SHP77 (cell line): Measurements from ENCODE around the gene CERT1.
A peak's percentile ranks its signal among the peaks of the same experiment; 100 is the strongest.
"Not testable (repeated sequence)": the region's sequence is repeated elsewhere in the genome, so short reads cannot be mapped to it uniquely, and the experiment has no call there.

Experiments
- DNase-seq, 2 experiments: peaks; one replicate each; lab custom pipeline; 2025; lab: John Stamatoyannopoulos, UW

Gene CERT1, protein sequence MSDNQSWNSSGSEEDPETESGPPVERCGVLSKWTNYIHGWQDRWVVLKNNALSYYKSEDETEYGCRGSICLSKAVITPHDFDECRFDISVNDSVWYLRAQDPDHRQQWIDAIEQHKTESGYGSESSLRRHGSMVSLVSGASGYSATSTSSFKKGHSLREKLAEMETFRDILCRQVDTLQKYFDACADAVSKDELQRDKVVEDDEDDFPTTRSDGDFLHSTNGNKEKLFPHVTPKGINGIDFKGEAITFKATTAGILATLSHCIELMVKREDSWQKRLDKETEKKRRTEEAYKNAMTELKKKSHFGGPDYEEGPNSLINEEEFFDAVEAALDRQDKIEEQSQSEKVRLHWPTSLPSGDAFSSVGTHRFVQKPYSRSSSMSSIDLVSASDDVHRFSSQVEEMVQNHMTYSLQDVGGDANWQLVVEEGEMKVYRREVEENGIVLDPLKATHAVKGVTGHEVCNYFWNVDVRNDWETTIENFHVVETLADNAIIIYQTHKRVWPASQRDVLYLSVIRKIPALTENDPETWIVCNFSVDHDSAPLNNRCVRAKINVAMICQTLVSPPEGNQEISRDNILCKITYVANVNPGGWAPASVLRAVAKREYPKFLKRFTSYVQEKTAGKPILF

DNA sequence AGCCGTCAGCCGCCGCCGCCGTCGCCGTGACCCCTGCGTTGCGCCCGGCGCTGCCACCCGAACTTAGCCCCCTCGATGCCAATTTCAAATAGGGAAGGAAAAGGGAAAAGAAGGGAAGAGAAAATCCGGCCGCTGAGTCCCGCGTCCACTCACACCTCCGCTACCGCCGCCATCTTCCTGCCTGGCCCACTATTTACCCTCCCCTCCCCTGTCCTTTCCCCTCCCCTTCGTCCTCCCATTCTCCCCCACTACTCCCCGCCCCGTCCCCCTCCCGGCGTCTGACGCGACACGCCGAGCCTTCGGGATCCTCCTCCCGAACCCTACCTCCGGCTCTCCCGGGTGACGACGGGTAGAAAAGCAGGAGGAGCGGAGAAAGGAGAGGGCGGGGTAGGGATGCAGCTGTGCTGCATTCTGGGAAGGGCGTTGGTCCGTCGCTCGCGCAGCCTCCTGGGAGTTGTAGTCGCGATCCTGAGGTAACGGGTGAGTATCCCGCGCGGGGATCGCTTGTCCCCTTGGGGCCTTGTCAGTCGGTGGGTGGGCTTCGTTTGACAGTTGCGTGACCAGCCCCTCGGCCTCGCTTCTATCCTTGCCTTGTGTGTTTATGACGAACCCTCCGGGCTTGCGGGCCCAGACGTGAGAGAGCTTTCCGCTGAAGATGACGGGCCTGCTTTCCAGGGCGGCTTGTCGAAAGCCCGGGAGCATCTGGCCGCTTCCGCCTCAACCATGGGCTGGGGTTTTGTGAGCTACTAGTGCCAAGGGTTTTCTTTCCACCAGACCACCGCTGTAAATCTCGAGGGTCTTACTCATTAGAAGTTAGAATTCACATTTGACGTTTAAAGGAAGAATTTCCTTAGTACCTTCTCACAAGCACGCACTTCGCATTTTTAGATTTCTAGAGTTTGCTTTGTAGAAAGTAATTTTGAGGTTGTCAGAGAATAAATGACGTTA is at the start of gene CERT1, which contains the start of gene POLK:
CERT1 (minus strand) TSS at position 195 of the 948 bp plus-strand sequence. CDS start 422 bp downstream, outside the sequence.
POLK (plus strand) TSS at position 457 of the 948 bp plus-strand sequence.
- peak; percentile 96 to 97 for DNase-seq

- not testable (repeated sequence) for DNase-seq
Observed at GRCh38 chr5:75560655-75561054, 49.2 kb upstream of the CERT1 start.

GRCh38 chr5:75558981-75559632 is 47.7 kb upstream of the CERT1 start:
- no peak for DNase-seq

DNA sequence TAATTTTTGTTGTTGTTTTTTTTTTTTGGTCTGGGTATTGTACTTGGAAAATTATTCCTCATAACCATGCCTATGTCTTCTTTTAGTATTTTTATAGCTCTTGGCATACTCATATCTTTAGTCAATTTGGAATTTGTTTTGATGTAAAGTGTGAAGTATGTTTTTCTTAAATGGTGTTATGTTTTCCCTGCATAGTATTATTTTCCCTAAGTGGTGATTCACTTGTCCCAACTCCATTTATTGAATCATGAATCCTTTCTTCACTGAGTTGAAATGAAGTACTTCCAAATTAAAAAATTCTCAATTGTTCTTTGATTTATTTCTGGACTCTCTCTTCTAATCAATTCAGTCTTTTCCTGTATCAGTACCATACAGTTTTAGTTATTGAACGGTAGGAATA is 46.8 kb upstream of the CERT1 start:
- no peak for DNase-seq

DNA sequence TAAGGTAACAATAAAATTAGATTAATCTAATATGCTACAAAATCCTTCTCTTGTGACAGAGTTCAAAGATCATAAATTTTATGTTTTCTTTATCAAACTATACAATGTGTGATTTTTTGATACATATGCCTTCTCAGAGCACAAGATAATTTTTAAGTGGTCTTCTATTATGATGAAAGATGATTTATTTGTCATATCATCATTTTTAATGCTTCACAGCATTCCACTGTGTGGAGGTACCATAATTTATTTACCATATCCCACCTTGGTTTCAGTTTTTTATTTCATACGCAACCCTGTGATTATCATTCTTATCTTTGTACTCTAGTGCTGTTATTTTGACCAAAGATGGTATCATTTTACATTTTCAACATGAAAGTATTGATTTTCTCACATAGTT is 41.9 kb upstream of the CERT1 start:
- no peak for DNase-seq

DNA sequence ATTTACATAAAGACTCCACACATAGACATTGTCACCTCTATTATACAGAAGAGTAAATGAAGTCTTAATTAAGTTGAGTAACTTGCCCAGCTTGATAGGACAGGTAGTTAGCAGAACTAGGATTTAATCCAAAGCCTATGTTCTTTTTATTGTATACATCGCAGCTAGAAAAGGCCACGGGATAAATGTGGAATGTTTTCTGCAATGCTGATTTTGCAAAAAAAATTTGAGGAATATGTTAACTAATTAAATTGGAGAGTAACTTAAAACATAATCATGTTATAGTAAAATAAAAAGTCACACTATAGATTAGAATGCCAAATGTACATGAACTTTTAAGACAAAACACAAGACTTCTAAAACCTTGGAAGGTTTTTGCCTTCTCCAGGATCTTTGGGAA is 41.3 kb upstream of the CERT1 start:
- DNase-seq = no peak

DNA sequence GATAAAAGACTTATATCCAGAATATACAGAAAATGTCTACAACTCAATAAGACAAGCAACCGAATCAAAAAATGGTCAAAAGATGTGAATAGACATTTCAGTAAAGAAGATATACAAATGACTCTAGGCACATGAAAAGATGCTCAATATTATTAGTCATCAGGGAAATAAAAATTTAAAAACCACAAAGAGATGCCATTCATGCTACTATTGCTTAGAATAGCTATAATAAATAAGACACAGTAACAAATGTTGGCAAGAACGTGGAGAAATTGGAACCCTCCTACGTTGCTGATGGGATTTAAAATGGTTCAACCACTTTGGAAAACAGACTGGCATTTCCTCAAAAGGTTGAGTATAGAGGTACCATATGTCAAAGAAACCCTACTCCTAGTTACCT is 40.0 kb upstream of the CERT1 start:
- no peak for DNase-seq

GRCh38 chr5:75550597-75550996 is 39.2 kb upstream of the CERT1 start:
- DNase-seq = no peak

- DNase-seq = no peak
Observed at GRCh38 chr5:75547812-75548211, 36.4 kb upstream of the CERT1 start.

DNA sequence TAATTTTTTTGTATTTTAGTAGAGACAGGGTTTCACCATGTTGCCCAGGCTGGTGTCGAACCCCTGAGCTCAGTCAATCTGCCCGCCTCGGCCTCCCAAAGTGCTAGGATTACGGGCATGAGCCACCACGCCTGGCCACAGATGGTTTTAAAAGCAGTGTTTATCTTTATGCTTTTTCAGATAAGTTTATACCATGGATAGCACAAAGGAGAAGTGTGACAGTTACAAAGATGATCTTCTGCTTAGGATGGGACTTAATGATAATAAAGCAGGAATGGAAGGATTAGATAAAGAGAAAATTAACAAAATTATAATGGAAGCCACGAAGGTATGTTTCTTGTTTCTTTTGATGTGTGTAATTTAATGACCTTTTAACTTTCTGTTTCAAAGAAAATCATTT is 35.4 kb upstream of the CERT1 start:
- no peak for DNase-seq

- no peak for DNase-seq
Observed at GRCh38 chr5:75545131-75545530, 33.7 kb upstream of the CERT1 start.

- DNase-seq = no peak
Observed at GRCh38 chr5:75538211-75538610, 26.8 kb upstream of the CERT1 start.

- DNase-seq = no peak
Observed at GRCh38 chr5:75536694-75537360, 25.4 kb upstream of the CERT1 start.

DNA sequence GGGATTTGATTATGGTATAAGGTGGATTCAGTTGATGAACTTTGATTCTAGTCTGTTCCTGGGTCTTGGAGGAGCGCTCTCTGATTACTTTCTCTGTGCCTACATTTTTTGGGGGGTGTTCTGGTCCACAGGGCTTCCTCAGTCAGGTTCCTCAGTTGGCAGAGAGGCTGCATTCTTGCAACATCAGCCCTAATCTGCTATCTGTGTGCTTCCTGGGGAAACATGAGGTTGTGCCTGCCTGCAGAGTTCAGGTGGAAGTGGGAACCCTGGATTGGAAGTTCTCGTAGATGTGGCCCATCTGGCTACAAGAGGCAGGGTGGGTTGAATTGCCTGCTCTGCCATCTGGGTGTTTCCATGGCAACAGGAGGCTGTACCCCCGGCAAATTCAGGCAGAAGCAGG is 24.7 kb upstream of the CERT1 start:
- no peak for DNase-seq

DNA sequence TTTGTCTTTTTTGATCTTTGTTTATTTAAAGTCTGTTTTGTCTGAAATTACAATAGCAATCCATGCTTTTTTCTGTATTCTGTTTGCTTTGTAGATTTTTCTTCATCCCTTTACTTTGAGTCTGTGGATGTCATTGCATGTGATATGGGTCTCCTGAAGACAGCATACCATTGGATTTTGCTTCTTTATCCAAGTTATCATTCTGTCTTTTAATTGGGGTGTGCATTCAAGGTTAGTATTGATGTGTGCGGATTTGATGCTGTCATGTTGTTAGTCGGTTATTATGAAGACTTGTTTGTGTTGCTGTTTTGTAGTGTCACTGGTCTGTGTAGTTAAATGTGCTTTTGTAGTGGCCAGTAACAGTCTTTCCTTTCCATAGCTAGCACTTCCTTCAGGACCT is 23.3 kb upstream of the CERT1 start:
- no peak for DNase-seq

DNA sequence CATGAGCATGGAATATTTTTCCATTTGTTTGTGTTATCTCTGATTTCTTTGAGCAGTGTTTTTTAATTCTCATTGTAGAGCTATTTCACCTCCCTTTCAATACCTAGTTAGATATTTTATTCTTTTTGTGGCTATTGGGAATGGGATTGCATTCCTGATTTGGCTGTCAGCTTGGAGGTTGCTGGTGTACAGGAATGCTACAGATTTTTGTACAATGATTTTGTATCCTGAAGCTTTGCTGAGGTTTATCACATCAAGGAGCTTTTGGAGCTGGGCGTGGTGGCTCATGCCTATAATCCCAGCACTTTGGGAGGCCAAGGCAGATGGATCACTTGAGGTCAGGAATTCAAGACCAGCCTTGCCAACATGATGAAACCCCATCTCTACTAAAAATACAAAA is 22.3 kb upstream of the CERT1 start:
- DNase-seq = not testable (repeated sequence)

DNA sequence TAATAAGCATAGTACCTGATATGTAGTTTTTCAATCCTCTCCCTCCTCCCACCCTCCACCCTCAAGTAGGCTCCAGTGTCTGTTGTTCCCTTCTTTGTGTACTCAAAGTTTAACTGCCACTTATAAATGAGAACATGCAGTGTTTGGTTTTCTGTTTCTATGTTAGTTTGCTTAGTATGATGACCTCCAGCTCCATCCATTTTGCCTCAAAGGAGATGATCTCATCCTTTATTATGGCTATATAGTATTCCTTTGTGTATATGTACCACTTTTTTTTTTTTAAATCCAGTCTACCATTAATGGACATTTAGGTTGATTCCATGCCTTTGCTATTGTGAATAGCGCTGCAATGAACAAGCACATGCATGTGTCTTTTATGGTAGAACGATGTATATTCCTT is 20.8 kb upstream of the CERT1 start:
- DNase-seq = no peak

DNA sequence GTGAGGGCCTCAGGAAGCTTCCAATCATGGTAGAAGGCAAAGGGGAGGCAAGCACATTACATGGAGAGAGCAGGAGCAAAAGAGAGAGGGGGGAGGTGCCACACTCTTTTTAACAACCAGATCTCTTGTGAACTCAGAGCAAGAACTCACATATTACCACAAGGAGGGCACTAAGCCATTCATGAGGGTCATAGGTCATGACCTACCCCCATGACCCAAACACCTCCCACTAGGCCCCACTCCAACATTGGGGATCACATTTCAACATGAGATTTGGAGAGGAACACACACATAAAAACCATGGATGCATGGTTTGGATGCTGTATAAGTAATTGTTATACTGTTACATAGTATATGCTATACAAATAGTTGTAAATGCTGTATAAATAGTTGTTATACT is 17.8 kb upstream of the CERT1 start:
- no peak for DNase-seq

DNA sequence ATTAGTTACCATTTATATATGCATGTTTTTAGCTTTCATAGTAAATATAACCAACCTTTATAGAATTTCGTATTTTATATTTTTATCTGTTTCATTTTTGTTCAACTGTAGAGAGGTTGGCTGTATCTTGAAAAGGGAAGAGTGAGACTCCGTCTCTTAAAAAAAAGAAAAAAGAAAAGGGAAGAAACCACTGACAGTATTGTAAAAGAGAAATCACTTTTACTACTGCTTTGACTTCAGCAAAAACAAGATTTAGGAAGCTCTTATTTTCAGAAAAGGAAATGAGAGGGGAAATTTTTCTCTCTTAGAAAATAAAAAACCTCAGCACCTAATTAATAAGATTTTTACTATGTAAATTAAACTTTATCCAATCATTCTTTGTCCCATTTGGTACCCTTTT is 14.6 kb upstream of the CERT1 start:
- DNase-seq = no peak

DNA sequence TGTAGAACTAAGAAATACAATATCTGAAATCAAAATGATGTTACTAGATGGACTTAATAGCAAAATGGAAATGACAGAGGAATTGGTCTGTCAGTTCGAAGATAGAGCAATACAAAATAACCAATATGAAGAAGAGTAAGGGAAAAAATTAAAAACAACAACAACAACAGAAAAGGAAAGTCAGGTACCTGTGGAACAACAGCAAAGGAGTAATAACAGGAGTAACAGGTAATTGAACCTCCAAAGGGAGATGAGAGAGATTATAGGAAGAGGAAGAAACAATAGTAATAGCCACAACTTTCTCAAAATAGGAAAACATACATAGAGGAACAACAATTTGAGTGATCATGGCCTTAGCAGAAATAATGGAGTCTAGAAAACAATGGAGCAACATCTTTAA is 13.9 kb upstream of the CERT1 start:
- no peak for DNase-seq

GRCh38 chr5:75524591-75524990 is 13.2 kb upstream of the CERT1 start:
- DNase-seq = no peak
